ENCODE measurements around the gene CTRB1. TPM values are rescaled to one million over a fixed set of nuclear protein-coding genes. Genes with fewer than 3 reads are reported as not detected.
"Not testable (repeated sequence)": the region's sequence is repeated elsewhere in the genome, so short reads cannot be mapped to it uniquely, and the experiment has no call there.

CTRB1 gene
- total and polyA plus RNA-seq, 2 experiments from 2014 or later, result 0.21 TPM; not detected in 1

- 95% methylated on average over 15 of the region's 27 CpGs for WGBS (ENCODE audit: low lambda C conversion rate, missing lambda C conversion rate)
- DNase-seq (ENCODE audit: low spot score), result no peak
- Histone ChIP-seq H3K4me2 (peak overlapping the region; percentile 96), H3K9me3 (ENCODE audit: low read depth) (no peaks in the 10 kb centered on the region), H3K36me3 (replicated peaks; ENCODE audit: insufficient read depth, low read depth) (no peaks in the 10 kb centered on the region), H3K79me2 (peaks cover 43% of the 10 kb centered on the region), H3K4me3 (no peak overlapping the region), H3K27me3 (no peaks in the 10 kb centered on the region), H4K20me1 (ENCODE audit: insufficient read depth, poor library complexity, severe bottlenecking) (peaks cover 23% of the 10 kb centered on the region), H3K27ac (no peak overlapping the region), H2AFZ (no peak overlapping the region), H3K4me1 (ENCODE audit: insufficient read depth) (peaks cover 45% of the 10 kb centered on the region), H3K9me2 (replicated peaks; ENCODE audit: insufficient read depth) (no peaks in the 10 kb centered on the region)
- no peak for TF ChIP-seq CTCF (IDR thresholded peaks at IDR 0.05; ENCODE audit: poor library complexity)
- TF ChIP-seq EZH2phosphoT487 (IDR thresholded peaks at IDR 0.05; ENCODE audit: low read depth, severe bottlenecking, unreplicated experiment), result no peak
- no peak for TF ChIP-seq EZH2 (IDR thresholded peaks at IDR 0.05; ENCODE audit: borderline replicate concordance)
Observed at GRCh38 chr16:75266738-75267630, 48.2 kb downstream of the CTRB1 start.

DNA sequence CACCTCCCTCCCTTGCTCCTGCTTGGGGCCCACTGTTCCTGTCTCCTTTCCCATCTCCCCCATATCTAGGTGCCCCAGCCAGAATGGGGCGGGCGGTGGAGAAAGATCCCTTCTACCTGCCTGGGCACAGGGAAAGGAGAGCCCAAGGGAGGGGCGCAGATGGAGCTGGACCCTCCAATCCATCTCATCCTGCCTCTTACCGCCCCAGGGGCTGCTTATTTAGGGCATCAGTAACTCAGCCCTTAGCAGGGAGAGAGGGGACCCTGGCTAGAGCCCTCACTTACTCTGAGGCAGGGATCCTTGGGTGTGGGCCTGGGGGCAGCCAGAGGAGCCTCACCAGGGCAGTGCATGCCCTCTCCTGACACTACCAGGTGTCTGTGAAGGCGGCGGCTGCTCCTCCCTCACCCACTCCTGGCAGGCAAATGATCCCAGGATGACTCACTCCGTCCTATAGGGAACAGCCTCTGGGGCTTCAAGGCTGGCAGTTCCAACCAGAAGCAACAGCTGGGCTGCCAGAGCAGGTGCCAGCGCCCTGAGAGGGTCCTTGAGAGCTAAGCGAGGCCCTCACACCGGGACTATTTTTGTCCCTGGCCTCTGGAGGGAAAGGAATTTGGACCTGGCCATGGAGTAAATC, 49.0 kb downstream of the CTRB1 start:
- Histone ChIP-seq H3K4me1 (ENCODE audit: insufficient read depth) (peaks cover 37% of the 10 kb centered on the region), H2AFZ (no peak overlapping the region), H3K9me3 (ENCODE audit: low read depth) (no peaks in the 10 kb centered on the region), H3K4me2 (no peak overlapping the region), H3K36me3 (replicated peaks; ENCODE audit: insufficient read depth, low read depth) (no peaks in the 10 kb centered on the region), H3K79me2 (peaks cover 36% of the 10 kb centered on the region), H3K9me2 (replicated peaks; ENCODE audit: insufficient read depth) (no peaks in the 10 kb centered on the region), H4K20me1 (ENCODE audit: insufficient read depth, poor library complexity, severe bottlenecking) (peaks cover 15% of the 10 kb centered on the region), H3K4me3 (no peak overlapping the region), H3K27me3 (no peaks in the 10 kb centered on the region), H3K27ac (peak overlapping the region; percentile 53)
- peak; percentile 85 for DNase-seq (ENCODE audit: low spot score)
- TF ChIP-seq EZH2phosphoT487 (IDR thresholded peaks at IDR 0.05; ENCODE audit: low read depth, severe bottlenecking, unreplicated experiment), result no peak
- TF ChIP-seq EZH2 (IDR thresholded peaks at IDR 0.05; ENCODE audit: borderline replicate concordance), result no peak
- TF ChIP-seq CTCF (IDR thresholded peaks at IDR 0.05; ENCODE audit: poor library complexity), result no peak
- 74% methylated on average over 10 of the region's 10 CpGs for WGBS (ENCODE audit: low lambda C conversion rate, missing lambda C conversion rate)

DNA sequence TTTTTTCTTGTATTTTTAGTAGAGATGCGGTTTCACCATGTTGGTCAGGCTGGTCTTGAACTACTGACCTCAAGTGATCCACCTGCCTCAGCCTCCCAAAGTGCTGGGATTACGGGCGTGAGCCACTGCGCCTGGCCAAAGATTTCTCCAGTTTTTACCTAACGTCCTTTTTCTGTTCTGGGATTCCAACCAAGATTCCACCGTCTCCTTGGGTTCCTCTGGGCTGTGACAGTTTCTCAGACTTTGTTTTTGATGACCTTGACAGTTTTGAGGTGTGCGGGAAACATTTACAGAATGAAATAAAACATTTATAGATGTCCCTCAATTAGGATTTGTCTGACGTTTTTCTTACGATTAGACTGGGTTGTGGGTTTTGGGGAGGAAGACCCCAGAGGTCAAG, 50.6 kb downstream of the CTRB1 start:
- H3K4me1 ChIP-seq (ENCODE audit: insufficient read depth), result peaks cover 21% of the 10 kb centered on the region
- H4K20me1 ChIP-seq (ENCODE audit: insufficient read depth, poor library complexity, severe bottlenecking); H3K27ac ChIP-seq; H3K9me3 ChIP-seq (ENCODE audit: low read depth); H2AFZ ChIP-seq; H3K27me3 ChIP-seq; DNase-seq (ENCODE audit: low spot score); H3K36me3 ChIP-seq (replicated peaks; ENCODE audit: insufficient read depth, low read depth); H3K4me3 ChIP-seq; H3K9me2 ChIP-seq (replicated peaks; ENCODE audit: insufficient read depth); H3K4me2 ChIP-seq: not testable (repeated sequence)
- peaks cover 20% of the 10 kb centered on the region for H3K79me2 ChIP-seq
- WGBS (ENCODE audit: low lambda C conversion rate, missing lambda C conversion rate), result 86% methylated on average over 9 of the region's 9 CpGs

- Histone ChIP-seq H3K4me2 (no peak overlapping the region), H4K20me1 (ENCODE audit: insufficient read depth, poor library complexity, severe bottlenecking) (no peaks in the 10 kb centered on the region), H3K79me2 (peaks cover under 1% of the 10 kb centered on the region), H3K27me3 (no peaks in the 10 kb centered on the region), H3K9me2 (replicated peaks; ENCODE audit: insufficient read depth) (no peaks in the 10 kb centered on the region), H3K36me3 (replicated peaks; ENCODE audit: insufficient read depth, low read depth) (no peaks in the 10 kb centered on the region), H2AFZ (no peak overlapping the region), H3K4me1 (ENCODE audit: insufficient read depth) (peaks cover 12% of the 10 kb centered on the region), H3K4me3 (no peak overlapping the region), H3K27ac (no peak overlapping the region), H3K9me3 (ENCODE audit: low read depth) (no peaks in the 10 kb centered on the region)
- TF ChIP-seq EZH2 (IDR thresholded peaks at IDR 0.05; ENCODE audit: borderline replicate concordance) (no peak), CTCF (IDR thresholded peaks at IDR 0.05; ENCODE audit: poor library complexity) (no peak), EZH2phosphoT487 (IDR thresholded peaks at IDR 0.05; ENCODE audit: low read depth, severe bottlenecking, unreplicated experiment) (no peak)
- no peak for DNase-seq (ENCODE audit: low spot score)
- WGBS (ENCODE audit: low lambda C conversion rate, missing lambda C conversion rate), result 73% methylated on average over 6 of the region's 6 CpGs
Observed at GRCh38 chr16:75271441-75272096, 52.8 kb downstream of the CTRB1 start.

Measured in hepatocyte (in vitro differentiated cells).